IMR-90 (cell line): ENCODE results near the gene CYFIP2. TPM values are rescaled to one million over a fixed set of nuclear protein-coding genes. Genes with fewer than 3 reads are reported as not detected.

Experiments
- ATAC-seq: fragments of 200-7000 bp; cut with Tn5 transposase; 2 replicates; pipeline ENCODE4 v1.9.1; 2020; ENCODE audit warnings: low read depth, mild to moderate bottlenecking, moderate library complexity
- BruUV-seq: library from RNA; stranded (reverse); fragments of 400-500 nt; replicated peaks from 2 replicates; lab custom pipeline; 2021; lab: Mats Ljungman, UMichigan
- CTCF ChIA-PET: fragments of 300-600 bp; formaldehyde crosslinking; extraction: SDS; loops from one replicate; lab custom pipeline; 2021; ENCODE audit warnings: antibody characterized with exemption; lab: Yijun Ruan, JAX
- POLR2A ChIA-PET: fragments of 300-600 bp; sonication (Branson Sonifier 250); formaldehyde crosslinking; loops from one replicate; lab custom pipeline; 2022; ENCODE audit warnings: antibody characterized with exemption; ENCODE audit not compliant: unreplicated experiment; lab: Charles Lee
- DNase-seq: peaks from one replicate; pipeline ENCODE4 v3.0.0; 2013
- H2AFZ ChIP-seq: replicated peaks from 2 replicates; pipeline ENCODE3; 2013; ENCODE audit warnings: low read length, mild to moderate bottlenecking; ENCODE audit not compliant: poor library complexity
- H2AK5ac ChIP-seq: 2 replicates; pipeline ENCODE4 v1.6.1; 2013; ENCODE audit warnings: low read depth, low read length, inconsistent platforms
- H2AK9ac ChIP-seq: replicated peaks from 2 replicates; pipeline ENCODE3; 2013; ENCODE audit warnings: mild to moderate bottlenecking, low read depth, low read length, moderate library complexity; ENCODE audit not compliant: poor library complexity
- H2BK120ac ChIP-seq: 2 replicates; pipeline ENCODE4 v1.6.1; 2013; ENCODE audit warnings: low read depth, low read length, inconsistent platforms
- H2BK15ac ChIP-seq: 3 replicates; pipeline ENCODE4 v1.6.1; 2013; ENCODE audit warnings: low read depth, low read length, inconsistent platforms
- H2BK20ac ChIP-seq: 2 replicates; pipeline ENCODE4 v1.6.1; 2013; ENCODE audit warnings: low read depth, mild to moderate bottlenecking, inconsistent platforms, low read length, moderate library complexity
- H2BK5ac ChIP-seq: 2 replicates; pipeline ENCODE4 v1.6.1; 2013; ENCODE audit warnings: mild to moderate bottlenecking, low read depth, low read length, inconsistent platforms; ENCODE audit not compliant: poor library complexity, severe bottlenecking
- H3K14ac ChIP-seq: replicated peaks from 2 replicates; pipeline ENCODE4 v1.6.1; 2013; ENCODE audit warnings: low read depth, low read length, inconsistent platforms
- H3K18ac ChIP-seq: 2 replicates; pipeline ENCODE4 v1.6.1; 2013; ENCODE audit warnings: low read depth, low read length, control low read depth
- H3K23ac ChIP-seq: 2 replicates; pipeline ENCODE4 v1.6.1; 2013; ENCODE audit warnings: low read depth, low read length, inconsistent platforms
- H3K27ac ChIP-seq: 2 replicates; pipeline ENCODE4 v1.5.1; 2013; ENCODE audit warnings: mild to moderate bottlenecking, control low read depth, low read length; ENCODE audit not compliant: insufficient read depth
- H3K27me3 ChIP-seq: 2 replicates; pipeline ENCODE4 v1.6.1; 2013; ENCODE audit warnings: low read length; ENCODE audit not compliant: control insufficient read depth, insufficient read depth
- H3K36me3 ChIP-seq: 2 replicates; pipeline ENCODE4 v1.6.1; 2013; ENCODE audit warnings: low read length, mixed read lengths; ENCODE audit not compliant: control insufficient read depth, insufficient read depth
- H3K4ac ChIP-seq: 2 replicates; pipeline ENCODE4 v1.6.1; 2013; ENCODE audit warnings: low read depth, low read length, inconsistent platforms
- H3K4me1 ChIP-seq: 2 replicates; pipeline ENCODE4 v1.6.1; 2013; ENCODE audit warnings: low read length, mixed read lengths; ENCODE audit not compliant: control insufficient read depth, insufficient read depth
- H3K4me2 ChIP-seq: 2 replicates; pipeline ENCODE4 v1.6.1; 2013; ENCODE audit warnings: low read depth, mild to moderate bottlenecking, control low read depth, low read length, moderate library complexity
- H3K4me3 ChIP-seq: 2 replicates; pipeline ENCODE4 v1.5.1; 2013; ENCODE audit warnings: low read depth, mild to moderate bottlenecking, control low read depth, low read length, moderate library complexity; ENCODE audit not compliant: insufficient read depth
- H3K56ac ChIP-seq: 2 replicates; pipeline ENCODE4 v1.6.1; 2013; ENCODE audit warnings: low read length, inconsistent platforms; ENCODE audit not compliant: insufficient read depth; ENCODE audit errors: extremely low read depth
- H3K79me1 ChIP-seq, 2 experiments: 2 replicates each; pipeline ENCODE4 v1.6.1; 2013; ENCODE audit warnings: low read length in 2 of 2, inconsistent platforms in 1 of 2, low read depth in 1 of 2
- H3K9ac ChIP-seq: 2 replicates; pipeline ENCODE4 v1.6.1; 2013; ENCODE audit warnings: low read depth, low read length, control low read depth
- H3K9me1 ChIP-seq: 2 replicates; pipeline ENCODE4 v1.6.1; 2013; ENCODE audit warnings: low read length, inconsistent platforms; ENCODE audit not compliant: insufficient read depth
- H3K9me3 ChIP-seq: 2 replicates; pipeline ENCODE4 v1.6.1; 2013; ENCODE audit warnings: low read length; ENCODE audit not compliant: control insufficient read depth, insufficient read depth
- H4K20me1 ChIP-seq: 2 replicates; pipeline ENCODE4 v1.6.1; 2013; ENCODE audit warnings: low read length, inconsistent platforms; ENCODE audit not compliant: insufficient read depth
- H4K5ac ChIP-seq: 2 replicates; pipeline ENCODE4 v1.6.1; 2013; ENCODE audit warnings: mild to moderate bottlenecking, low read depth, low read length, control low read depth
- H4K8ac ChIP-seq, 2 experiments: 2 replicates each; pipeline ENCODE4 v1.6.1; 2013; ENCODE audit warnings: low read depth in 2 of 2, low read length in 2 of 2, control low read depth in 1 of 2, inconsistent platforms in 1 of 2
- H4K91ac ChIP-seq: 2 replicates; pipeline ENCODE4 v1.6.1; 2013; ENCODE audit warnings: low read depth, low read length, inconsistent platforms; ENCODE audit not compliant: insufficient read depth
- BHLHE40 ChIP-seq: fragments of 150-350 bp; IDR thresholded peaks from 2 replicates; pipeline ENCODE4 v1.6.1; 2016; ENCODE audit warnings: mild to moderate bottlenecking, low read depth, low read length
- CEBPB ChIP-seq: IDR thresholded peaks from 2 replicates; pipeline ENCODE4 v1.6.1; 2012; ENCODE audit warnings: low read depth, low read length, improper control_type of control experiment
- WGBS, 2 experiments: methylation state at CpG; one replicate each; pipeline versions ENCODE4 v1.1.5 to v1.1.7; 2013; ENCODE audit warnings: missing lambda C conversion rate in 2 of 2; ENCODE audit not compliant: insufficient read length in 1 of 2; ENCODE audit errors: extremely low coverage in 2 of 2; 5-methylcytosine and 5-hydroxymethylcytosine counted together
- dilution Hi-C: fragments of 300-500 bp; cut with HindIII; formaldehyde crosslinking; loops from one replicate; pipeline ENCODE4 v1.14.3; 2018; ENCODE audit warnings: low sequenced_read_pairs; ENCODE audit not compliant: unreplicated experiment
- in situ Hi-C: fragments of 300-500 bp; cut with MboI; formaldehyde crosslinking; loops from 3 replicates; pipeline ENCODE4 v1.14.3; 2019; ENCODE audit warnings: low sequenced_read_pairs, inconsistent platforms, mixed read lengths
- intact Hi-C: fragments of 100-400 bp; cut with micrococcal nuclease; formaldehyde crosslinking; loops from 2 replicates; pipeline ENCODE4 v1.10.0; 2022
- polyA plus RNA-seq, 3 experiments: library from polyadenylated mRNA; depleted of rRNA; stranded (reverse); fragments of >200 nt; gene quantifications; 2 replicates each; pipeline ENCODE4 v1.2.3, GENCODE V29; 2012; ENCODE audit warnings: low replicate concordance in 1 of 3
- total RNA-seq: library from RNA; depleted of rRNA; stranded (reverse); fragments of >200 nt; gene quantifications from 2 replicates; pipeline ENCODE4 v1.2.3, GENCODE V29; 2012

The CYFIP2 gene
- total and polyA plus RNA-seq, 2 of the 4 experiments (the other 2 are of a cell fraction) = 6.8 to 13.4 TPM

GRCh38 chr5:157279605-157280239 lies 13.8 kb downstream of the CYFIP2 start:
- in situ Hi-C loops (no loop called here), dilution Hi-C loops (no loop called here), intact Hi-C loops (no loop called here)
- H3K9me1 ChIP-seq = no peaks in the 10 kb centered on the region
- H2AK9ac ChIP-seq = no peak overlapping the region
- no peak overlapping the region for H3K4me2 ChIP-seq
- no peak overlapping the region for H2BK20ac ChIP-seq
- ATAC-seq (no peak), DNase-seq (no peak)
- no peaks in the 10 kb centered on the region for H4K20me1 ChIP-seq
- ChIA-PET POLR2A (no interaction called here), CTCF (interaction anchor here (0.7 to 1.0 kb wide), 2 partner anchors 16 to 576 kb away, joined by 3 to 5 read pairs; no protein-coding TSS in a partner anchor)
- H4K5ac ChIP-seq = no peak overlapping the region
- H3K4ac ChIP-seq = no peak overlapping the region
- no peaks in the 10 kb centered on the region for H3K36me3 ChIP-seq
- no TSS peak for BruUV-seq
- no CpG with 5 or more reads among the region's 7 CpGs for WGBS, 2 experiments
- no peak overlapping the region for H3K27ac ChIP-seq
- no peak overlapping the region for H2BK15ac ChIP-seq
- no peak overlapping the region for H3K4me3 ChIP-seq
- no peak overlapping the region for H2BK5ac ChIP-seq
- H3K23ac ChIP-seq = no peak overlapping the region
- no peak overlapping the region for H4K8ac ChIP-seq
- no peak overlapping the region for H2BK120ac ChIP-seq
- no peak overlapping the region for H3K14ac ChIP-seq
- H3K9ac ChIP-seq = no peak overlapping the region
- H2AK5ac ChIP-seq = no peak overlapping the region
- no peaks in the 10 kb centered on the region for H3K4me1 ChIP-seq
- H3K79me1 ChIP-seq = no peaks in the 10 kb centered on the region
- H3K27me3 ChIP-seq = peaks cover 1% of the 10 kb centered on the region
- no peaks in the 10 kb centered on the region for H3K9me3 ChIP-seq
- no peak overlapping the region for H3K18ac ChIP-seq
- no peak overlapping the region for H4K91ac ChIP-seq
- TF ChIP-seq BHLHE40 = no peak
- peak; percentile 95 for TF ChIP-seq CEBPB
- H2AFZ ChIP-seq = no peak overlapping the region
- H3K56ac ChIP-seq = no peak overlapping the region
